Activated T-cell treated with anti-CD3 and anti-CD28 coated beads, Interleukin-2, amount 50 U/mL, for 48 hours (primary cell): ENCODE data around the gene FAM222B.
"Not testable (repeated sequence)": the region's sequence is repeated elsewhere in the genome, so short reads cannot be mapped to it uniquely, and the experiment has no call there.

Source experiments
- DNase-seq, 2 experiments: peaks; one replicate each; pipeline ENCODE4 v3.0.0-alpha.2; 2020

FAM222B gene

DNA sequence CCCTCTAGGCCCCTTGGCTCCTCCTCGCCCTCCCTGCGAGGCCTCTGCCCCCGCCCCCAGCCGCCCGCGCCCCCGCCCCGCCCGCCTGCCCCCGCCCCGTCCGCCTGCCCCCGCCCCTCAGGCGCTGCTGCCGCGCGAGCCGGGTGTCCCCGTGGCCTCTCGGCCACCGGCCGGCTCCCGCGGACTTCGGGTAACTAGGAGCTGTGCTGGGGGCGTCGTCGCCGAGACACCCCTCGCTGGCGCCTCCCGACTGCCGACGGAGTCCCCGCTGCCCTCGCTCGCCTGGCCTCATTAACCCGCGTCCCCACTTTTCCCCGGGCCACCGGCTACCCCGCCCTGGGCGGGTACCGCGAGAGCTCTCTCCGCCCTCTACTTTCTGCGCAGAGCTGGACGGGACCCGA is 116.4 kb downstream of the FAM222B start, which contains the start of gene TLCD1:
TLCD1 (minus strand) TSS at position 8 of the 401 bp plus-strand sequence. CDS start 136 bp downstream, outside the sequence.
- peak; percentile 89 to 92 for DNase-seq

DNA sequence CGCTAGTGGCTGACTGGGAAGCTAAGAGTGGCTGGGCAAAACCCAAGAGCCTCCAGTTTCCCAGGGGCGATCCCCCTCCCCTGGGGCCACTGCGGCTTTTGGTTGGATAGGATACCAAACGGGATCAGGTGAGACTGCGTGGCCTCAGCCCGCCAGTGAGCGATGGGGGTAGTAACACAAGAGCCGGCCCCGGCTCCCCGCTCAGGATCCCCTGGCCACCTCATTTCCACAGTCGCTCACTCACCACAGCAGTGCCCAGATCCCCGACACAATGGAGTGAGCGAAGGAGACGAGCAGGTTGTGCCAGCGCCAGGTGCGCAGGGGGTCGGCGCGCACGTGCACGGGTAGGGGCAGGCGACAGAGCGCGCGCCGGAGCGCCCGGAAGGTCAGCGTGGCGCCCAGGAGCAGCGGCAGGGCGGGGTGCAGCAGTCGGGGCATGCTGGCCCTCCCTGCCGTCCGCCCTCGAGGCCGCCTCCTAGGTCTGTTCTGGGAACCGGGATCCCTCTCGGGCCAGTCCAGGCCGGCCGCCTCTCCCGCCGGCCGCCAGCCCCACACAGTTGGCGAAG is 116.8 kb downstream of the FAM222B start:
- DNase-seq = peak; percentile 85 to 88

DNA sequence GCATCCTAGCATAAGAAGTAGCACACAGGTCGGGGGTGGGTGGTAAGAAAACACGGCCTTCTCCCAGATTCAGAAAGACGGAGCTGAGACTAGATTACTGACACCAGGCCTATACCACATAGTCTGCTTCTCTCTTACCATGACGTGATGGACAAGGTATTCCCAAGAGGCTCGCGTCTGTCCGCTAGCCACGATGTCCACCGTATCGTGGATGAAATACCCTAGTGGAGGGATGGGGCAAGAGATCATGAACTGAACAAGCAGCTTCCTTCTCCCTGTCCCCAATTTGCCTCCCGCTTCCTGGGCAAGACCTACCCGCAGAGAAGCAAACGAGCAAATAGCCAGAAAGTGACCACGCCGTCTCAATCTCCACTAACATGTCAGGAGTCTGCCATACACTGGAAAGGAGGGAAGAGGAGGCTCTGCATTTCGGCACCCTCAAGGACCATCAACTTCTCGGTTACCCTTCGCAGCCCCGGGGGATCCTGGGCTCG is 117.4 kb downstream of the FAM222B start:
- DNase-seq = no peak

DNA sequence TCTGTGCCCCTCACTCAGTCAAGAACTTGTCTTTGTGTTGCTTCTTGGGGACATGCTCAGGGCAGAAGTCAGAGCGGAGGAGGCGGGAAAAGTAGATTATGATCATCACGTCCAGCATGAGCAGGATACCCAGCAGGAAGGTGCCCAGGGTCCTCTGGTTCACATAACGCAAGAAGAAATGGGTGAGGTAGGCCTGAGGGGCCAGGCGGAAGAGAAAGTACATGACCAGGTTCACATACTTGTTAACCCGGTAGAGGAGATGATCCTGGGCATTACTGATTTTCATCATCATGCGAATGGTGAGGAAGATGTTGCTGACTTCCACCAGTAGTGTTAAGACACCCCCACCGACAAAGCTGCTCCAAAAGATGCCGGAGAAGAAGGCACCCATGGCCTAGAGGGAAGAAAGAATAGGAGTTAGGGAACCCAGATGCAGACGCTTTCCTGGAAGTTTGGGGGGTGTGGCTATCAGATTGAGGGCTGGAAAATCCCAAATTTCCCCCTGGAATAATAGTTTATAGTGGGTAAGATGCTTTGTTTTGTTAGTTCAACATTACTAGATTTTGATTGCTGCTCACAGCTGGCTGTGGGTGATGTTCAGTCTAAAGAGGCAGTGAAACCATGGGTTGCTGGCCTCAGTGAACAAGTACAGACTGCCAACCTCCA is 118.0 kb downstream of the FAM222B start:
- peak; percentile 61 to 62 for DNase-seq

DNA sequence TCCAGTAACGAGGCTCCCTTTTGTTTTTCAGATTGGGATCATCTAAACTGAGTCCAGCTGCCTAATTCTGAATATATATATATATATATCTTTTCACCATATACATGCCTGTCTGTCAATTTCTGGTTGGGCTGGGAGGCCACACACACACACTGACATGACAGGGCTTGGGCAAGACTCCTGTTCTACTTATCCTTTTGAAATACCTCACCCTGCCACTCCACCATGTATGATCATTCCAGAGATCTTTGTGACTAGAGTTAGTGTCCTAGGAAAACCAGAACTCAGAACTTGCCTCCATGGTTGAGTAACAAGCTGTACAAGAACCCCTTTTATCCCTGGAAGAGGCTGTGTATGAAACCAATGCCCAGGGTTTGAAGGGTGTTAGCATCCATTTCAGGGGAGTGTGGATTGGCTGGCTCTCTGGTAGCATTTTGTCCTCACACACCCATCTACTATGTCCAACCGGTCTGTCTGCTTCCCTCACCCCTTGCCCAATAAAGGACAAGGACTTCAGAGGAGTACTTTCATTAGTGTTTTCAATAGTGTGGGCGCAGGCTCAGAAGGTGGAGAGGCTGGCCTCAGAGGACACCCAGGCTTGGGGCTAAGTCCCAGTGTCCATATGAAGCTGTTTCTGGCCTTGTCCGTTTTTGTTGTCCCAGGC is 118.6 kb downstream of the FAM222B start:
- peak in 1 of 2 experiments; percentile 32 for DNase-seq

DNA sequence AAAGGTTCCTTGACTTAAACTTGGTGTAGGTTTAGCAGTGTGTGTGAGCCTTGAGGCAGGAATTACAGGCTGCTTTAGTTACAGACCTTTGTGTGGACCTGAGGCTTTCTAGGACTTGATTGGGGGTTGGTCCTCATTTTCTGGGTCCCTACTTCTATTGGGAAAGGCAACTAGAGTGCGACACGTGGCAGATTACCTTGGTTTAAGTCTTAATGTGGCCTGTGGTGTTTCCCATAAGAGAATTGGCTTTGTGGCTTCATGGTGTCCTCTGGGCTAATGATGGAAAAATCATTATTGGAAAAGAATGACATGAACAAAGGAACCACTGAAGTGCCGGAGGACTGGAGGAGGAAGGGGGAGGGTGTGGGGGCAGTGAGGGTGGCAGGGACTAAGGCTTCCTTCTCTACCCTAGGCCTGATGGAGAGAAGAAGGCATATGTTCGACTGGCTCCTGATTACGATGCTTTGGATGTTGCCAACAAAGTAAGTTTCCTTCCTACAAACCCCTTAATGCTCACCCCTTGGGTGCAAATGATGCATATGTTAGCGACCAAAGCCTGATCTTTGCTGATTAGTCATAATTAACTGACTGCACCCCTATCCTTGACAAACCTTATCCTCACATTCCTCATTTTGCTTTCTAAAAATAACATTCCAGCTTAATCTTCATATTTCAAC is 119.3 kb downstream of the FAM222B start:
- no peak for DNase-seq

DNA sequence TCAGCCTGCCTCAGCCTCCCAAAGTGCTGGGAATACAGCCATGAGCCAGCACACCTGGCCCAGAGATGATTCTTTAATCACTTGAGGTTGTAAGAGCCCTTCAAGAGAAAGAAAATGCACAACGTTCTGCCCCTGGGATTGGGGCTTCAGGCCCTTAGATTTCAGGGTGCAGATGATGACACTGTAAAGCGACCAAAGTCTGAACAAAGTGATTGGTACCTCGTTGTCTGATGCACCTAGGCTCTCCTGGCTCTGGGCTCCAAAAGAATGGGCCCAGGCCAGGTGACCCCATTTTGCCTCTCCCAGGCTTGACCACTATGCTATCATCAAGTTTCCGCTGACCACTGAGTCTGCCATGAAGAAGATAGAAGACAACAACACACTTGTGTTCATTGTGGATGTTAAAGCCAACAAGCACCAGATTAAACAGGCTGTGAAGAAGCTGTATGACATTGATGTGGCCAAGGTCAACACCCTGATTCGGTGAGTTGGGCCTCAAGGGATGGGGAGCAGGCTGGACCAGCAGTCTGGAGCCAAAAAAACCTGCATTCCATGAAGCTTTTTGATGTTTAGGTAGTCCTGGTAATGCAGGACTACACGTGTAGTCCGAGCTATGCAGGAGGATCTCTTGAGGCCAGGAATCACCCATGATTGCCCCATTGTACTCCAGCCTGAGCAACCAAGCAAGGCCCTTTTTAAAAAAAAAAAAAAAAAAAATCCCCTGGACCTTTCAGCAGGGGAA is 120.0 kb downstream of the FAM222B start:
- no peak for DNase-seq

DNA sequence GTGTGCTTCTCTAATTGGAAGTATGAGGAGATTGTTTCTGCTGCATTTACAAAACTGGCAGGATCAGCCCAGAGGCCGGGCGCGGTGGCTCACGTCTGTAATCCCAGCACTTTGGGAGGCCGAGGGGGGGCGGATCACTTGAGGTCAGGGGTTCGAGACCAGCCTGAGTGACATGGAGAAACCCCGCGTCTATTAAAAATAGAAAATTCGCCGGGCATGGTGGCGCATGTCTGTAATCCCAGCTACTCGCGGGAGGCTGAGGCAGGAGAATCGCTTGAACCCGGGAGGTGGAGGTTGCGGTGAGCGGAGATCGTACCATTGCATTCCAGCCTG is 121.6 kb downstream of the FAM222B start:
- DNase-seq = not testable (repeated sequence)

DNA sequence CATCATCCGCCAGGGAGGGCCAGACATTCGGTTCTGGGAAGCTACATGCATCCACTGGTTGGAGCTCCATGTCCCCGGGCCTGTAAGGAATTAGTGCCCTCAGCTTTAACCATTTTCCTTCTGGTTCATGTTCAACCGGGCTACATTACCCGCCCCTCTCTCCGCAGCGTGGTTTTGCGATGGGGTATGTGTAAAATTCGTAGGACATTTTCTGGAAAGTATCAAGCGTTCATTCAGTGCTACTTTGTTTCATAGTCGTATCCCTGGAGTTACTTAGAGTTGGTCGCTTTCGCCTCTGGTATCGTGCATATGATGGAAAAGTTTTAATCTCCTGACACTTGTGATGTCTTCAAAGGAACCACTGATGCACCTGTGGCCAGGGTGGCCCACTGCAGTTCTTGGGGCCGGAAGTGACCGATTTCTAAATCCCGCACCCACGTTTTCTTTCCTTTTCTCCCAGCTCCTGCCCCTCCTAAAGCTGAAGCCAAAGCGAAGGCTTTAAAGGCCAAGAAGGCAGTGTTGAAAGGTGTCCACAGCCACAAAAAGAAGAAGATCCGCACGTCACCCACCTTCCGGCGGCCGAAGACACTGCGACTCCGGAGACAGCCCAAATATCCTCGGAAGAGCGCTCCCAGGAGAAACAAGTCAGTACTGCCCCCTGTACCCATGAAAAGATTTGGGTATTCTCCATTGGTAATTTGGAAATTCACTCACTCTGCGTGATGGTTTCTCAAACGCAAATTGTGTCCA is 122.2 kb downstream of the FAM222B start:
- peak; percentile 62 to 68 for DNase-seq

DNA sequence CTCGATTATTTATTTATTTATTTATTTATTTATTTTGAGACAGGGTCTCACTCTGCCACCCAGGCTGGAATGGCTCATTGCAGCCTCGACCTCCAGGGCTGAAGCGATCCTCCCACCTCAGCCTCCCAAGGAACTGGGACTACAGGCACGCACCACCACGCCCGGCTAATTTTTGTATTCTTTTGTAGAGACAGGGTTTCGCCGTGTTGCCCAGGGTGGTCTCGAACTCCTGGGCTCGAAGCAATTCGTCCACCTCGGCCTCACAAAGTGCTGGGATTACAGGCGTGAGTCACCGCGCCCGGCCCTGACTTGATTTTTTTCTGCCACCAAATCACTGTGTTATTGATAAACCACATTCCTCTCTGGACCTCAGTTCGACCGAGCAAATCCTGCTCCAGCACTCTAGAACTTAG is 123.6 kb downstream of the FAM222B start:
- no peak for DNase-seq

DNA sequence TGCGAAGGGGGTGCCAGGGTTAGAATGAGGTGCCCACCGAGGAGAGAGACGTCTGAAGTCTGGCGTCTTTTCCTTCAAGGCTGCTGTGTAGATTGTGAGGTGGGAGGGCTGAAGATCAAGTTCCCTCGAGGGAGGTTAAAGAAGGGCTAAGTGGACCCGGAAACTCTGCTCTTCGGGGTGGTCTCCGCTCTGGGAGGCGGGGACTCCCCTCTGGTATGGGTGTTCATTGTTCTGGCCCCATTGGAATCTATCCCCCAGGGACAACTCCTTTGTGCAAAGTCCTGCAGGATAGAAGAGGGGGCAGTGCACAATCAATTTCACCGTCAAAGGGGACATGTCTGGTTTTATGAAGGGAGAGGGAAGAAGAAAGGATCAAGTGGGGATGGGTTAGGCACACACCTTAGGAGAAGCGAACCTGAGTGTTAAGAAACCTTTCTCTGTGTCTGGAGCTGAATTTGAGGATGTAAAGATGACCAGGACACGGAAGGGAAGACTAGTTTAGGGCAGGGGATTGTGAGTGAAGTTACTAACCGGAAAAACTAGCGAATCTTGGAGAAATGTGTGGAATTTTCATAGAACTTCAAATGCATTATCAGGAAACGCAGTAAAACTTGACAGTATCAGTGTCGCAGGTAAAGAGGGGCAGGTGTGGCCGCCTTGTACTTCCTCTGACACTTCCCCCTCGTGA is 124.1 kb downstream of the FAM222B start:
- no peak for DNase-seq

DNA sequence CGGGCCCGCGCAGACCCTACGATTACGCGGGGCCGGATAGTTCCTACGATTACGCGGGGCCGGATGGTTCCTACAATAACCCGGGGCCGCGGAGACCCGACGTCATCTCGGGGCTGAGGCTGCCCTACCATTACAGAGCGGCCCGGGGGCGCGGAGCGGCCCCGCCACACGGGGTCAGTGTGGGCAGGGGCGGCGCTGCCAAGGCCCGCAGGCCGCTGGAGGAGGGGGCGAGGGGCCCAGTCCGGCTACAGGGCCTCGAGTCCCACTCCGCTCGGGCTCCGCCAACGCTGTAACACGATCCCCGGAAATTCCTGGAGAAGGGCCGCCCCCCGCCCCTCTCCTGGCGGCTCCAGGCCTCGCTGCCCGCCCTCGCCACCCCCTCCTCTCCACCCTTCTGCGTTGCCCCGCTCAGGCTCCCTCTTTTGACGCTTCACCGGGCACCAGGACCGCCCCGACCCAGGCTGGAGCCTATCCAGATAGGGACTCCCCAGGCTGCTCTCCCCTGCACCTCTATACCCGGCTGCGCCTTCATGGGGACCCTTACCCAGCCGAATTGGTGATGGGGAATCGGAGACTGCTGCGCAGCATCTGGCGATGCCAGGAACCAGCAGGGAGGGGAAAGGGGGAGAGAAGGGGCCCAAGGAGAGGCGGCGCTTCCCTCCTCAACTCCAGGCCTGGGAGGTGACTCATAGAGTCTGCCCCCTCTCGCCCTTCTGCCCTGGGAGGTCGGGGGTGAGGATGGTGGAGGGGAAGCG is 124.8 kb downstream of the FAM222B start, which contains the start of gene RAB34:
RAB34 (minus strand) TSS at position 291 of the 755 bp plus-strand sequence. CDS start 602 bp downstream, outside the sequence.
- DNase-seq = no peak

DNA sequence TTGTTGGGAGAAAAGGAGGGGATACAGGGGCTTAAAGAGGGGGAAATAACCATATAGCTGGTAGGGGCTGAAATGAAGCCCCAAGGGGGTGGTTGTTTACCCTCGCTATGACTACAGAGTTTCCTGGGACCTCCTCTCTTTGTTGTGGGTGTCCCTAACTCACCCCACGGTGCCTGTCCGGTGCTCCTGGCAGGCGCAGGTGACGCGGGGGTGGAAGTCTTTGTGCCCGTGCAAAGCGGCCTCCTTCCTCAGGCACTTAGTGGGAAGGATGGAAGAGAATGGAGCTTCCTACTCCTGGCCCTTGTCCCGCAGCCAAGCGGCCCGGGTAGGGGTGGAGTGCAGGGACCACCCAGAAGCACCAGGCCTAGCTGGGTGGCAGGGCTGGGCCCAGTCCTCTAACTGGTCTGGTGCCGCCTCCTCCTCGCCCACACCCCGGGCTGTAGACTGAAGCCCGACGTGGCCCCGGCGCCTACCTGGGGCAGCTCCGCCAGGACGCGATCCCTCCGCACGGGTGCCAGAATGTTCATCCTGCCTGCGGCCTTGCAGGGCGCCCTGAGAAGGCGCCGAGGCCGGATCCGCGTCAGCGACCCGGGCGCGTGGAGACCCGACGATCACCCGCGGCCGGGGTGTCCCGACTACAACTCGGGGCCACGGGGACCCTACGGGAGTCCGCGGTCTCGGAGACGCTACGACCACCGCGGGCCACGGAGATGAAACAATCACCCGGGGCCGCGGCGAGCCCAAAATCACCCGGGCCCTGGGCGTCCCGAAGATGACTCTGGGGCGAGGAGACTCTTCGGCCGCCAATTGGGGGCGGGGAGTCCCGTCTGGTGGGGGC is 125.6 kb downstream of the FAM222B start:
- no peak for DNase-seq

DNA sequence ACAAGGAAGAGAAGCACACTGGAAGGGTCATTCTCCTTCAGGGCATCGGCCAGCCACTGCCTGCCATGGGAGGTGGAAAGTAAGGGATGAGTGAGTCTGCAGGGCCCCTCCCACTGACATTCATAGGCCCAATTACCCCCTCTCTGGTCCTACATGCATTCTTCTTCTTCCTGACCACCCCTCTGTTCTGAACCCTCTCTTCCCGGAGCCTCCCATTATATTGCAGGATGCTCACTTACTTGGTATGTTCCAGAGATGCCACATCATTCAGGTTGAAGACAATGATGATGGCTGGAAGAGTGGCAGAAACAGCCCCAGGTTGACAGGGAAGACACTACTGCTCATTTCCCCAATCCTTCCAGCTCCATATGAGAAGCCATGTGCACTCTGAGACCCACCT is 127.4 kb downstream of the FAM222B start:
- no peak for DNase-seq

DNA sequence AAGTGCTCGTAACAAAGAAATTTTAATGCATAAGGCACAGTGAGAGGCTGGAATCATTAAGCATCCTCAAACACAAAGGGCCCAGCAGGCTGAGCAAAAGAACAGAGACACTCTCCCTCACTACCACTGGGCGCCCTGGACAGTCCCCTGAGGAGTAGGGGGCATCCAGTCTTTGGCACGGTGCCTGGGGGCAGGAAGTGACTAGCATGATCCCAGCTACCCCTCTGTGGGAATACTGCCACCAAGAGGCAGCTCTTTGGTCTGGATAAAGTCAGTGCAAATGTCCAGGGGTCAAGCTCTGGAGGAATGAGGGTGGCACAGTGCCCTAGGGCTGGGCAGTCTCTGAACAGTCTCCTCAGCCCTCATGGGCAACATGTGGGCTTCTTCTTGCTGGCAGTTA is 128.3 kb downstream of the FAM222B start:
- DNase-seq = no peak

DNA sequence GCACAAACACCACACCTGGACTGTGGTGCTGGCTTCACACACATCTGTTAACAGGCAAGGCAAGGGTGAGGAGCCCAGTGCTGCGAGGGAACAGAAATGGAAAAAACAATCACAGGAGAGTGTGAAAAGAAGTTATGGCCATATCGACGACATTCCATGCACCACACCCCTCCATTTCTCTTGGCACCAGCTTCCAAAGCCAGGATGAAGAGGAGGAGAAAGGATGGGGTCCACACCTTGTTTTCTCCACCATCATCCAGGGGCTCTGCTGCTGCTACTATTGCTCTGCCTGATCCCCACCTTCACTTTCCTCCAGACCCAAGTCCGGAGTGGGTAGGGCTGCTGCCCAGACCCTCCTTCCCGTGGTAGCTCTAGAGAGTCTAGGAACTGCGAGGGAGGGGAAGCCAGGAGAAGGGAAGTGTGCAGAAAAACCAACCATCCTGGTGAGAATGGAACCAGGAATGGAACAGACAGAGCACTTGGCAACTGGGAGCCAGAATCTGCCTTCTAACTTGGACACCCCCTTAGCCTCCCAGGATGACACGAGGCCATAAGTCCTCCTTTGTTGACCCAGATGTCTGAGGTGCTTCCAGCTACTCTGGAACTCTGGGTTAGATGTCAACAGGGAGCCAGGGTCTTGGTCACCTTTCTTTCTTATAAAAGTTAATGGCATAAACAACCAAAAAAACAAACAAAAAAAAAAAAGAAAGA is 129.7 kb downstream of the FAM222B start:
- no peak for DNase-seq

DNA sequence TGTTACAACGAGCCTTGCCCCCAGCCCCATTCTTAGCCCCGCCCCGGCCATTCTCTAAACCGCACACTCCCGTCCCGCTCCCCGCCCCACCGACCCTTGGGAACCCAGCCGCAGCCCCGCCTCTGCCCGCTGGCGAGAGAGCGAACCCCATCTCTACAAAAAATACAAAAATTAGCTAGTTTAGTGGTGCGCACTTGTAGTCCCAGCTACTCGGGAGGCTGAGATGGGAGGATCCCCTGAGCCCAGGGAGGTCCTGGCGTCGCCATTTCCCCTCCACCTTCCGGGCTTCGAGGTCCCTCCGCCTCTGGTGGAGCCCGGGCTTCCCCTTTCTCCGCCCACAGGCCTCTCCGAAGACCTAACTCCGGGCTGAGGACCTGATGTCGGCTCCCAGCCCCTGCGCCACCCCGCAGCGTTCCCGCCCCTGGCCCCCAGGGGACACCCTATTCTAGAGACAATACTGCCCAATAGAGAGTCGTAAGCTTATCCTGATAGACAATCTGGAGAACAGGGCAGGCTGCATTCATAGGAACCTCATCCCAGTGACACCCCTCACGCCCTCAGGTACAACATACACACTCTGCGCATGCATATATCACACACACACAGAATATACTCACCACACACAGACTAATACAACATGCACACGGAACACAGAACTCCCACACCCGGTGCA is 130.4 kb downstream of the FAM222B start:
- peak; percentile 79 to 82 for DNase-seq

DNA sequence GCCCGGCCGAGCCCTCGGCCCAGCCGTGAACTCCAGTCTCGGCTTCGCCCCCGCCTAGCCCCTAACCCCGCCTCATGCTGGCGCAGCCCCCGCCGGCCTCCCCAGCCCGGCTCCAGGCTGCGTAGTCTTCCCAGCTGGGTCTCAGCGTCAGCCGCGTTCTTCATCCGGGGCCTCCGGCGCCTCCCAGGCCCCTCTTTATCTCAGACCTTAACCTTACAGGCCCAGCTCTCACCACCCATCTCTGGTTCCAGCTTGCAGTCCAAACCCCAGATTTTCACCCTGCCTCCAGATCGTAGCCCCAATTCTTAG is 130.9 kb downstream of the FAM222B start, which contains the start of gene PROCA1:
PROCA1 (minus strand) TSS at position 166 of the 309 bp plus-strand sequence. CDS start 228 bp downstream, outside the sequence.
- DNase-seq = no peak
